Endodermal cell (in vitro differentiated cells): ENCODE results near the gene CHTF18. TPM values are rescaled to one million over a fixed set of nuclear protein-coding genes. Genes with fewer than 3 reads are reported as not detected.

Experiments used
- DNase-seq: peaks from one replicate; pipeline ENCODE4 v3.0.0-alpha.2; 2017
- H3K27ac ChIP-seq: 2 replicates; pipeline ENCODE4 v1.5.1; 2013; ENCODE audit warnings: mild to moderate bottlenecking, low read depth, low read length, moderate library complexity
- H3K27me3 ChIP-seq: 2 replicates; pipeline ENCODE4 v1.6.1; 2013; ENCODE audit warnings: mild to moderate bottlenecking, low read length, moderate library complexity; ENCODE audit not compliant: insufficient read depth, control insufficient read depth, poor library complexity, severe bottlenecking
- H3K36me3 ChIP-seq: 2 replicates; pipeline ENCODE4 v1.7.0; 2013; ENCODE audit warnings: mild to moderate bottlenecking, low read length, moderate library complexity; ENCODE audit not compliant: control insufficient read depth, insufficient read depth
- H3K4me1 ChIP-seq: one replicate; pipeline ENCODE4 v1.7.0; 2013; ENCODE audit warnings: low read length; ENCODE audit not compliant: control insufficient read depth, insufficient read depth
- H3K4me3 ChIP-seq: 2 replicates; pipeline ENCODE4 v1.5.1; 2013; ENCODE audit warnings: mild to moderate bottlenecking, low read length, moderate library complexity
- H3K9ac ChIP-seq: 2 replicates; pipeline ENCODE4 v1.6.1; 2013; ENCODE audit warnings: mild to moderate bottlenecking, low read length, moderate library complexity; ENCODE audit not compliant: poor library complexity, severe bottlenecking; ENCODE audit errors: extremely low read depth
- H3K9me3 ChIP-seq: 2 replicates; pipeline ENCODE4 v1.6.1; 2013; ENCODE audit warnings: mild to moderate bottlenecking, low read length, moderate library complexity; ENCODE audit not compliant: control insufficient read depth
- H3K27ac Mint-ChIP-seq: 2 replicates; pipeline ENCODE4 v1.8.0; 2020; ENCODE audit warnings: mixed read lengths
- H3K27me3 Mint-ChIP-seq: 2 replicates; pipeline ENCODE4 v1.8.0; 2021; ENCODE audit warnings: mild to moderate bottlenecking, mixed read lengths; ENCODE audit not compliant: insufficient read depth
- H3K36me3 Mint-ChIP-seq: 2 replicates; pipeline ENCODE4 v1.8.0; 2020; ENCODE audit warnings: low read depth, mixed read lengths
- H3K4me1 Mint-ChIP-seq: 2 replicates; pipeline ENCODE4 v1.8.0; 2020; ENCODE audit warnings: mixed read lengths
- H3K4me3 Mint-ChIP-seq: 2 replicates; pipeline ENCODE4 v1.8.0; 2020; ENCODE audit warnings: mild to moderate bottlenecking, moderate library complexity, mixed read lengths
- H3K9me3 Mint-ChIP-seq: 2 replicates; pipeline ENCODE4 v1.8.0; 2020; ENCODE audit warnings: mild to moderate bottlenecking, mixed read lengths
- CTCF ChIP-seq: fragments of 200-600 bp; sonication (generic); conservative IDR thresholded peaks from 2 replicates; pipeline ENCODE4 v1.5.0; 2021; ENCODE audit warnings: antibody characterized with exemption, mild to moderate bottlenecking
- WGBS, 2 experiments: methylation state at CpG; one replicate each; pipeline versions ENCODE4 v1.1.5 to v1.1.7; 2013; ENCODE audit warnings: missing lambda C conversion rate in 2 of 2, mixed read lengths in 1 of 2; ENCODE audit not compliant: insufficient coverage in 1 of 2, insufficient read length in 1 of 2; 5-methylcytosine and 5-hydroxymethylcytosine counted together
- total RNA-seq, 2 donors: library from RNA; stranded (reverse); fragmentation: NEBNext Ultra II Directional in 1 of 2; extraction: Animal tissue kit (Norgen Biotek cat#: 25700) in 1 of 2; gene quantifications; 2 replicates in 1 of 2; 3 replicates in 1 of 2; pipeline ENCODE4 v1.2.1, GENCODE V29; 2021

The CHTF18 gene
- total RNA-seq, 2 donors from 2014 or later, result 158 to 169 TPM

GRCh38 chr16:830871-831570 is 42.6 kb downstream of the CHTF18 start:
- Histone ChIP-seq H3K4me3 (no peak overlapping the region), H3K9ac (no peak overlapping the region), H3K36me3 (no peaks in the 10 kb centered on the region), H3K9me3 (peaks cover 2% of the 10 kb centered on the region), H3K27me3 (no peaks in the 10 kb centered on the region), H3K4me1 (no peaks in the 10 kb centered on the region), H3K27ac (no peak overlapping the region)
- no peaks in the 10 kb centered on the region for H3K36me3 Mint-ChIP-seq
- WGBS, 2 experiments, result 91 to 92% methylated on average over 20 to 24 of the region's 24 CpGs
- H3K4me3 Mint-ChIP-seq, result no peak overlapping the region
- H3K9me3 Mint-ChIP-seq, result peaks cover 5% of the 10 kb centered on the region
- no peaks in the 10 kb centered on the region for H3K4me1 Mint-ChIP-seq
- TF ChIP-seq CTCF, result peak; percentile 27
- no peak overlapping the region for H3K27ac Mint-ChIP-seq
- peaks cover 3% of the 10 kb centered on the region for H3K27me3 Mint-ChIP-seq
- no peak for DNase-seq

- no peak for DNase-seq
- no peaks in the 10 kb centered on the region for H3K36me3 Mint-ChIP-seq
- H3K27ac Mint-ChIP-seq, result no peak overlapping the region
- no peaks in the 10 kb centered on the region for H3K36me3 ChIP-seq
- no peaks in the 10 kb centered on the region for H3K4me1 ChIP-seq
- no peaks in the 10 kb centered on the region for H3K27me3 ChIP-seq
- no peak overlapping the region for H3K9ac ChIP-seq
- peaks cover 3% of the 10 kb centered on the region for H3K27me3 Mint-ChIP-seq
- no peaks in the 10 kb centered on the region for H3K4me1 Mint-ChIP-seq
- no peak overlapping the region for H3K4me3 Mint-ChIP-seq
- TF ChIP-seq CTCF, result no peak
- H3K9me3 ChIP-seq, result peaks cover 9% of the 10 kb centered on the region
- peaks cover 12% of the 10 kb centered on the region for H3K9me3 Mint-ChIP-seq
- no peak overlapping the region for H3K27ac ChIP-seq
- 93 to 96% methylated on average over 15 to 24 of the region's 27 CpGs for WGBS, 2 experiments
- no peak overlapping the region for H3K4me3 ChIP-seq
These were observed 43.4 kb downstream of the CHTF18 start for GRCh38 chr16:831571-832413.

GRCh38 chr16:832652-833336 is 44.4 kb downstream of the CHTF18 start:
- Histone ChIP-seq H3K4me3 (no peak overlapping the region), H3K27ac (no peak overlapping the region), H3K27me3 (no peaks in the 10 kb centered on the region), H3K36me3 (no peaks in the 10 kb centered on the region), H3K4me1 (no peaks in the 10 kb centered on the region), H3K9me3 (peaks cover 12% of the 10 kb centered on the region), H3K9ac (no peak overlapping the region)
- Mint-ChIP-seq H3K4me1 (no peaks in the 10 kb centered on the region), H3K27me3 (peaks cover 3% of the 10 kb centered on the region), H3K9me3 (peaks cover 20% of the 10 kb centered on the region), H3K27ac (no peak overlapping the region), H3K4me3 (no peak overlapping the region), H3K36me3 (no peaks in the 10 kb centered on the region)
- no peak for TF ChIP-seq CTCF
- no peak for DNase-seq
- 87 to 90% methylated on average over 22 to 31 of the region's 35 CpGs for WGBS, 2 experiments
